Measurements from ENCODE around the gene IDUA. TPM values are rescaled to one million over a fixed set of nuclear protein-coding genes. Genes with fewer than 3 reads are reported as not detected.
A peak's percentile ranks its signal among the peaks of the same experiment; 100 is the strongest.

Gene IDUA
- total RNA-seq, 2 donors from 2014 or later = 8.5 to 23.3 TPM

DNA sequence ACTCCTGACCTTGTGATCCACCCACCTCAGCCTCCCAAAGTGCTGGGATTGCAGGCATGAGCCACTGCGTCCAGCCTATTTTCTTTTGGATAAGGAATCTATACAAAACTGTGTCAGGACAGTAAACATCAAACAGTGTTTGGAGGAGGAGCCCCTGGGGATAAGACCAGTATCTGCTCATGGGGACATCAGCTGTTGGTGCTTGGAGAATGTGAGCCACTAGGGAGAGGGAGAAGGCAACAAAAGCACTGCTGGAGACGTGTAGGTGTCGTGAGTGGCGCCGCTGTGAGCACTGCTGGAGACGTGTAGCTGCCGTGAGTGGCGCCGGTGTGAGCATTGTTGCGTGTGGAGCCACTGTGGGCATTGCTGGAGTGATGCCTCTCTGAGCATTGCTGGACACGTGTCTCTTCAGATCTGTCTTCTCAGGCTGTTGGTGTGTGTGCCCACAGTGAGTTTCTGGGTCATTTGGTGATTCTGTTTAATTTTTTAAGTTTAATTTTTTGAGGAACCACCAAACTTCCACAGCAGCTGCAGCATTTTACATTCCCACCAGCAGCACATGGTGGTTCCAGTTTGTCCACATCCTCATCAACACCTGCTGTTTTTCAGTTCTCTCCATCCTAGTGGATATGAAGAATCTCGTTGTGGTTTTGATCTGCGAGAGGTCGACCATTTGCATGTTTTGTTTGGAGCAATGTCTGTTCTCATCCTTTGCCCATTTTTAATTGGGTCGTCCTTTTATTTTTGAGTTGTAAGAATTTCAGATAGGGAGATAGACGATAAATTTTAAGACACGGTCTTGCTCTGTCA lies 32.4 kb upstream of the IDUA start:
- Mint-ChIP-seq H3K36me3 (no peaks in the 10 kb centered on the region), H3K27ac (peak overlapping the region; percentile 29 to 39), H3K9me3 (no peaks in the 10 kb centered on the region)
- DNase-seq (ENCODE audit: low spot score in 2 of 2) = no peak
- ATAC-seq = no peak

DNA sequence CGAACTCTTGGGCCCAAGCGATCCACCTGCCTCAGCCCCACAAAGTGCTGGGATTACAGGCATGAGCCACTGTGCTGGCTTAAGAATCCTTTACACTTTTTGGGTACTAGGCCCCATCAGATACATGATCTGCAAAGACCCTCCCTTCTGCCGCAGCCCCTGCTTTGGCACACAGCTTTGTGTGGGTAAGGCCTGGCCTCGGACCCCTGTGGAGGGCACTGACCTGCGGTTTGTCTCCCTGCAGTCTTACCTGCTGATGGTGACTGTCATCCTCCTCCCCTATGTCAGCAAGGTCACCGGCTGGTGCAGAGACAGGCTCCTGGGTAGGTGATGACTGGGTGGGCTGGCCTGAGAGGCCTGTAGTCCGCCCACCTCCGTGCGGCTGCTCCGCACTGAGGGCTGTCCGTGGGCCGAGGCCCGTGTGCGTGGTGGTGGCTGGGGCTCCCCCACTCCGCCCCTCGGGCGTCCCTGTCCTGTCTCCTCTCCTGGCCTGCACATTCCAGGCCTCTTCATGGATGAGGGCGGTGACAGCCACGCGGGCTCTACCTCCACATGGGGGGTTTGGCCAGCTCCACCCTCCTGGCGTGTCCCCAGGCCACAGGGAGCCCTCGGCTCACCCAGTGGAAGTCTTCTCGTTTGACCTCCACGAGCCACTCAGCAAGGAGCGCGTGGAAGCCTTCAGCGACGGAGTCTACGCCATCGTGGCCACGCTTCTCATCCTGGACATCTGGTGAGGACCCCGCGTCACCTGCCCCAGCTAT lies 31.5 kb upstream of the IDUA start:
- DNase-seq (ENCODE audit: low spot score in 2 of 2) = no peak
- H3K27ac Mint-ChIP-seq = no peak overlapping the region
- H3K36me3 Mint-ChIP-seq = no peaks in the 10 kb centered on the region
- no peaks in the 10 kb centered on the region for H3K9me3 Mint-ChIP-seq
- ATAC-seq = no peak

DNA sequence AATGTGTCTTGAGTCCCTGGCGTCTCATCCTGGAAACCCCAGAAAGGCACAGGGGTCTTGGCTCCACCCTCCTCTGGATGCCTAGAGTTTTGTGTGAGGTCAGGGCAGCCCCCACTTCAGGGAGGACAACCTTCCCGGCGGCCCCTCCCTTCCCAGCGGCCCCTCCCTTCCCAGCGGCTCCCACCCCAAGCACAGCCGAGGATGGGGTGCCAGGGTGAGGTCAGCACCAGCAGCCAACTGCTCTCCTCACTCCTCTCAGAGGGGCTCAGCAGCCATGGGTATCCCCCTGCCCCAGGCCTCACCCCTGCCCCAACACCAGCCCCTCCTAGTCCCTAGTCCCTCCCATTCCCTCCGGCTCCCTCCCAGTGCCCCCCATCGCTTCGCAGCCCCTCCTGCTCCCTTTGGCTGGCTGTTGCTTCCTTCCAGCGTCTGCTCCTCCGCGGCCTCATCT lies 30.9 kb upstream of the IDUA start:
- Mint-ChIP-seq H3K9me3 (no peaks in the 10 kb centered on the region), H3K36me3 (no peaks in the 10 kb centered on the region), H3K27ac (peak overlapping the region in 1 of 2 donors; percentile 17)
- ATAC-seq (no peak), DNase-seq (ENCODE audit: low spot score in 2 of 2) (no peak)

DNA sequence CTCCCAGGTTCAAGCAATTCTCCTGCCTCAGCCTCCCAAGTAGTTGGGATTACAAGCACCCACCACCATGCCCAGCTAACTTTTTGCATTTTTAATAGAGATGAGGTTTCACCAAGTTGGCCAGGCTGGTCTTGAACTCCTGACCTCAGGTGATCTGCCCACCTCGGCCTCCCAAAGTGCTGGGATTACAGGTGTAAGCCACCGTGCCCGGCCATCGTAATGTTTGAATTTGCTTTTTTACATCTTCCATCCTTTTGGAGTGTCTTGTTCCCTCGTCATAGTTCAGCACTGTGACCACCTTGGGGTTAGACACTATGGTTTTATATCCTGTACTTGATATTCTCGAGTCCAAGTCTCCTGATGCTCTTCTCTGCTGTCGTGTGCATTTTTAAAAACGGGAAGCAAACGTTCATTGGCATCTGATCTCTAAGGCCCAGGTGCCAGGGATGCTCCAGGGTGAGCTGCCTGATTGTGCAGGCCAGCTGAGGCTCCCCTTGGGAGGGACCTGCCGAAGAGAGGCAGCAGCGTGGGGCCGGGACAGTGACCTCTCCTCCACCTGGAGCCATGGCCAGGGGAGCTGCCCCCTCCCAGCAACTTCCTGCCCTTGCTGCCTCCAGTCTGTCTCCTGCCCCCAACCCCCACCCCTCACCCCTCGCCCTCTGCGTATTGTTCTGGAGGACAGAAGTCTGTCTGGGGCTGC lies 30.2 kb upstream of the IDUA start:
- ATAC-seq (no peak), DNase-seq (ENCODE audit: low spot score in 2 of 2) (no peak)
- Mint-ChIP-seq H3K27ac (peak overlapping the region in 1 of 2 donors; percentile 17), H3K36me3 (no peaks in the 10 kb centered on the region), H3K9me3 (no peaks in the 10 kb centered on the region)

DNA sequence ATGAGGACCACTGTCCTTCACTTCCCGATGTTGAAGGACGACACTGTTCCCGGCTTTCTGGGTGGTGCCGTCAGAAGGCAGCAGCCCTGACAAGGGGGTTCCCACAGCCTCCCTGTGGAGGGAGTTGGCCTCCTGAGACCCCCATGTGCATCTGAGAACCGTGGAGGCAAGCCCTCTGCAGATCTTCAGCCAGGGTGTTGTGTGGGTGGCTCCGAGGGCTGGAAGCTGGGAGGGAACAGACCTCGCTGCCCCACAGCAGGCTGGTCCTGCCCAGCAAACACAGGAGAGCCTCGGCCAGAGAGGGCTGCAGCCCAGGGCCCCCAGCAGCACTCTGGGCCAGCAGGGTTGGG lies 29.6 kb upstream of the IDUA start:
- Mint-ChIP-seq H3K36me3 (no peaks in the 10 kb centered on the region), H3K27ac (no peak overlapping the region), H3K9me3 (no peaks in the 10 kb centered on the region)
- ATAC-seq (no peak), DNase-seq (ENCODE audit: low spot score in 2 of 2) (no peak)

DNA sequence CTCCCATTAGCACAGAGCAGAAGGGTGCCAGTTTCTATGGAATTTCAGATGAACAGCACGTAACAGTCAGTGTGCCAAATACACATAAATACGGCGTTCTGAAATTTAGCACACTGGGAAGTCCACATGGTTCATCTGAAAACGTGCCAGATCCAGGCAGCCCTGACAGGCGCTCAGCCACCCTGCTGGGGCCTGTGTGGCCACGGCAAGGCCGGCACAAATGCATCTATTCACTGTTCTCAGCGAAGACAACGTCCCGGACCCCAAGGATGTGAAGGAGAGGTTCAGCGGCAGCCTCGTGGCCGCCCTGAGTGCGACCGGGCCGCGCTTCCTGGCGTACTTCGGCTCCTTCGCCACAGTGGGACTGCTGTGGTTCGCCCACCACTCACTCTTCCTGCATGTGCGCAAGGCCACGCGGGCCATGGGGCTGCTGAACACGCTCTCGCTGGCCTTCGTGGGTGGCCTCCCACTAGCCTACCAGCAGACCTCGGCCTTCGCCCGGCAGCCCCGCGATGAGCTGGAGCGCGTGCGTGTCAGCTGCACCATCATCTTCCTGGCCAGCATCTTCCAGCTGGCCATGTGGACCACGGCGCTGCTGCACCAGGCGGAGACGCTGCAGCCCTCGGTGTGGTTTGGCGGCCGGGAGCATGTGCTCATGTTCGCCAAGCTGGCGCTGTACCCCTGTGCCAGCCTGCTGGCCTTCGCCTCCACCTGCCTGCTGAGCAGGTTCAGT lies 29.1 kb upstream of the IDUA start:
- Mint-ChIP-seq H3K9me3 (no peaks in the 10 kb centered on the region), H3K36me3 (no peaks in the 10 kb centered on the region), H3K27ac (no peak overlapping the region)
- no peak for ATAC-seq
- no peak for DNase-seq (ENCODE audit: low spot score in 2 of 2)

DNA sequence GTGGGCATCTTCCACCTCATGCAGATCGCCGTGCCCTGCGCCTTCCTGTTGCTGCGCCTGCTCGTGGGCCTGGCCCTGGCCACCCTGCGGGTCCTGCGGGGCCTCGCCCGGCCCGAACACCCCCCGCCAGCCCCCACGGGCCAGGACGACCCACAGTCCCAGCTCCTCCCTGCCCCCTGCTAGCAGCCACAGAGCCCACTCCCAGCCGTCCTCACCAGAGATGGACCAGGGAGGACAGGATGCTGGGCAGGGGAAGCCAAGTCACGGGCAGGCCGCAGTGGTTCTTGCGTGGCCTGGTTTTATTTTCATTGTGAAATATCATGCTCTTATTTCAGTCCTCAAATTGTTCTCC lies 28.6 kb upstream of the IDUA start:
- no peak for ATAC-seq
- no peaks in the 10 kb centered on the region for H3K9me3 Mint-ChIP-seq

DNA sequence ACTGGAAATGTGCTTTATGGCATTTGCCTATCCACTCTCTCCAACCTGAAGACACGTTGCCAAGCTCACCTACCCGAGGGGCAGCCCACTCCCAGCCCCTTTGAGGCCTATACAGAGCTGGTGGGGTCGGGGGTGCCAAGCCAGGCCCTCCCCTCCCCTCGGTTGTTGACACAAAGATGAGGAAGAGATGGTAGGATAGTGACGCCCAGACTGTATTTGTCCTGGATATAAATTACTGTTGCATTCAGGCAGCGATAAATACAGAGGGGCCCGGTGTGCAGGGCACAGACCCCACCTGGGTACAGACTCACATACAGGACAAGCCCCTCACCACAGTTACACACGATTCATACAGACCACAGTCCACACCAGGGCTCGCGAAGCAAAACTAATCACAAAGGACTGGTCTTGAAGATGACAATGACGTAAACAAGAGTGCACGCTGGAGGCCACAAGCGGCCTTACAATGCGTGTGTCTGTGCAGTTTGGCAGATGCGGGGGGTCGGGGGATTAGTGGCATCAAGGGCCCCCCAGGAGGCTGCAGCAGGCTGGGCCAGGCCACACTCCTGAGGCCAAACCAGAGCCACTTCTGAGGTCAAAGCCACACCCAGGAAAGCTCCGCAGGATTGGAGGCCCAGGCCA lies 28.0 kb upstream of the IDUA start:
- no peak for ATAC-seq
- Mint-ChIP-seq H3K27ac (no peak overlapping the region), H3K9me3 (no peaks in the 10 kb centered on the region), H3K36me3 (no peaks in the 10 kb centered on the region)
- DNase-seq (ENCODE audit: low spot score in 2 of 2) = no peak

More for the DNA sequence above, 28.6 kb upstream of the IDUA start:
- no peak for DNase-seq (ENCODE audit: low spot score in 2 of 2)
- Mint-ChIP-seq H3K27ac (no peak overlapping the region), H3K36me3 (no peaks in the 10 kb centered on the region)

DNA sequence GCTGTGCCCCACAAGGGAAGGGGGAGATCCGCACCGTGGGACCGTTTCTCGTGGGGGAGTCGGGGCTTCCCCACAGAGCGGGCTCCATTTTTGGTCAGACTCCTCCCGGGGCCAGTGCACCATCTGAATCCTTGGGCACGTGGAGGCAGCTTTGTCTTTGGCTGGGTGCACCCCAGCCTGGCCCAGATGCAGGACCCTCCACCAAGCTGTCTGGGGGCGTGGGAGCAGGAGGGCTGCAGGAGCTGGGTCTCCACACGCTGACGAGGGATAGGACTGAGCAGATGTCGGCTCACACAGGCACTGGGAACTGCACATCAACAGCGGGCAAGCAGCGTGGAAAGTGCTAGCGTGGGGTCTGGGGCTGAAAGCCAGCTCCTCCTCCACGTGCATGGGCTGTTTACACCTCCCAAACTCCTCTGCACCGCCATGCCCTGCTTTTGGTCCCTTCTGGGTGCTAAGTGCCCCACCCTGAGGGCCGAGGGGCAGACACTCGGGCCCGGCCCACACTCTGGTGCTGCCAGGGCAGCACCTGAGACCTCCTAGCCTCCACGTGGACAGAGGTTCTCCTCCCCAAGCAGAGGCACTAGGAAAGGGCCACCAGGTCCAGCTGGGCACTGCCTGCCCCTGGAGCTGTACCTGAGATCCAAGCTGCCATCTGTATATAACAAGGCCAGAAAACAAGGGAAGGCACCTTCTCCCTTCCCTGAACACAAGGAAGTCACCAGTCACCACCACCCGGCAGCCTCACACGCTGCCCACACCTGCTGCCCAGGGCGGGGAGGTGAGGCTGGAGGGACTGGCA lies 27.3 kb upstream of the IDUA start:
- no peak for ATAC-seq
- peak overlapping the region in 1 of 2 donors; percentile 37 for H3K27ac Mint-ChIP-seq
- no peaks in the 10 kb centered on the region for H3K9me3 Mint-ChIP-seq
- no peak for DNase-seq (ENCODE audit: low spot score in 2 of 2)
- no peaks in the 10 kb centered on the region for H3K36me3 Mint-ChIP-seq

DNA sequence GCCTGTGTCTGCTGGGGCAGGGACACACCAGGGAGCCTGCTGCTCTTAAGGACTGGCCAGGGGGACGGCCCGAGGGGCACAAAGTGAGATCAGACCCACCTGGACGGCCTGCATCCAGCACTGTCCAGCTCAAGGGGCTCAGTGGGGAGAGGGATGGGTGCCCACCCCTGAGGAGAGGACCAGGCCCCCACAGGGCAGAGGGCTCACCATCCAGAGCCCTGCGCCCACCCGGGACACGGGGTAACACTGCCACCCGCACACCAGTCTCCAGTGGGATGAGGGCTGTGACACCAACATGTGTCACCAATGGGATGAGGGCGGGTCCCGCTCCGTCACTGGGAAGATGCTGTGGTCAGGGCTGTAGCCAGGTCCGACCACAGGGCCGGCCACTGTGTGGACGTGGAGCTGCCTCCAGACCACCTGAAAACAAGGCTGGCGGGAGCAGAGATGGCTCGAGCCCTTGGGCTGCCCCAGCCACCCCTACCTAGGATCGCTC lies 26.7 kb upstream of the IDUA start:
- Mint-ChIP-seq H3K36me3 (no peaks in the 10 kb centered on the region), H3K9me3 (no peaks in the 10 kb centered on the region), H3K27ac (peak overlapping the region in 1 of 2 donors; percentile 37)
- no peak for ATAC-seq
- DNase-seq (ENCODE audit: low spot score in 2 of 2) = no peak

DNA sequence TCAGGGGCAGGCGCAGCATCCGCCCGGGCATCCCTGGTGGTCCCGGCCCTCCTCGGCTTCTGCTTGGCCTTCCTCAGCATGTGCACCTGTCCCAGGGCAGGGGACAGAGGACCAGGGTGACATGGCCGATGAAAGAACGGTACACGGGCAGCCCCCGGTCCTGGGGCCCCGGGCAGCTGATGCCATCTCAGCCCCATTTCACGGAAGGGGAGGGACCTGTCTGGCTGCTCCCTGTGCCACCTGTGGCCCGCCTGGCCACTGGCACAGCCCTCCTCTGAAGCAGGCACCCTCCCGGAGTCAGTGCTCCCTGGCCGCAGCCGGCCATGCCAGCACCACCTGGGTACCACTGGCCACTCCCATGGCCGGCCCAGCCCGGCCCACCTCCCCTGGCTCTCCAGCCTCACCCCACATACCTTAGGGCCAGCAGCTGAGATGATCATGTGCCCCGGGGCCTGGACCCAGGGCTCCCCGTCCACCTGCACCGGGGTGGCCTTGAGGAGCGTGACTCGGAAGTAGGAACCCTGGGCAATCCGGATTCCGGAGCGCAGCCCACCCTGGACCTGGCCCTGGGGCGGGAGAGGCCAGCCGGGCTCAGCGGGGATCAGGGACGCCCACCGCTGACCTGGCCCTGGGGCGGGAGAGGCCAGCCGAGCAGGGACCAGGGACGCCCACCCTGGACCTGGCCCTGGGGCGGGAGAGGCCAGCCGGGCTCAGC lies 26.1 kb upstream of the IDUA start:
- H3K36me3 Mint-ChIP-seq = no peaks in the 10 kb centered on the region
- H3K27ac Mint-ChIP-seq = no peak overlapping the region
- ATAC-seq (no peak), DNase-seq (ENCODE audit: low spot score in 2 of 2) (no peak)
- H3K9me3 Mint-ChIP-seq = no peaks in the 10 kb centered on the region

DNA sequence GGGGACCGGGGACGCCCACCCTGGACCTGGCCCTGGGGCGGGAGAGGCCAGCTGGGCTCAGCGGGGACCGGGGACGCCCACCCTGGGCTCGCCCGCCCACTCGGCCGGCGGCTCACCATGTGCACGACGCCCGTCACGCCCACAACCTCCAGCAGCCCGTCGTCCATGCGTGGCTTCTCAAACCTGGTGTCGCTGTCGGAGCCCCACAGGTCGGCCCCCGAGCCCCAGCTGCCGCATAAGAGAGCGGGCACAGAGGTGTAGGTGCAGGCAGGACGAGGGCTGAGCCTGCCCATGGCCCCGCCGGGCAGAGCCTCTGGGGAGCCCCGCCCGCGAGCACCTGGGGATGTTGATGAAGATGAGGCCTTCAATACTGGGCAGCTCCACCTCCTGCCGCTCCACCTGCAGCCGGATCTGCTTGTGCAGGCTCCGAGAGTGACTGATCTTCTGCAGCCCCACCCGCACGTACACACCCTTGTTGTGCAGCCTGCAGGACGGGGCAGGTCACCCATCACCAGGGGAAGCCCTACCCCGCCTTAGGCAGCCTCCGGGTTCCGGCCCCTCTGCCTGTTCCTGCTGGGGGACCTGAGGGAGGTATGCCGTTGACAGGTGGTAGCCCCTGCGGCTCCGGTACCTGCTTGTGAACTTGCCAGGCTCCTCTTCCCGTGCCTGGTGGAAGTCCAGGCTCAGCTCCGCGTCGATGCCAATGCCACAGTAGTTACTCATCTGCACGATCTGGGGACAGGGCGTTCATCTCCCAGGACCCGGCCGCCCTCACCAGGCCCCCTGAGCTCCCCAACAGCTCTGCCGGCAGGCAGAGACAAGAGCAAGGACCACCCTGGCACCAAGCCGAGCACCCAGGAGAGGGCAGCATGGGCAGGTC lies 25.3 kb upstream of the IDUA start:
- ATAC-seq (no peak), DNase-seq (ENCODE audit: low spot score in 2 of 2) (no peak)
- Mint-ChIP-seq H3K27ac (no peak overlapping the region), H3K36me3 (no peaks in the 10 kb centered on the region), H3K9me3 (no peaks in the 10 kb centered on the region)

DNA sequence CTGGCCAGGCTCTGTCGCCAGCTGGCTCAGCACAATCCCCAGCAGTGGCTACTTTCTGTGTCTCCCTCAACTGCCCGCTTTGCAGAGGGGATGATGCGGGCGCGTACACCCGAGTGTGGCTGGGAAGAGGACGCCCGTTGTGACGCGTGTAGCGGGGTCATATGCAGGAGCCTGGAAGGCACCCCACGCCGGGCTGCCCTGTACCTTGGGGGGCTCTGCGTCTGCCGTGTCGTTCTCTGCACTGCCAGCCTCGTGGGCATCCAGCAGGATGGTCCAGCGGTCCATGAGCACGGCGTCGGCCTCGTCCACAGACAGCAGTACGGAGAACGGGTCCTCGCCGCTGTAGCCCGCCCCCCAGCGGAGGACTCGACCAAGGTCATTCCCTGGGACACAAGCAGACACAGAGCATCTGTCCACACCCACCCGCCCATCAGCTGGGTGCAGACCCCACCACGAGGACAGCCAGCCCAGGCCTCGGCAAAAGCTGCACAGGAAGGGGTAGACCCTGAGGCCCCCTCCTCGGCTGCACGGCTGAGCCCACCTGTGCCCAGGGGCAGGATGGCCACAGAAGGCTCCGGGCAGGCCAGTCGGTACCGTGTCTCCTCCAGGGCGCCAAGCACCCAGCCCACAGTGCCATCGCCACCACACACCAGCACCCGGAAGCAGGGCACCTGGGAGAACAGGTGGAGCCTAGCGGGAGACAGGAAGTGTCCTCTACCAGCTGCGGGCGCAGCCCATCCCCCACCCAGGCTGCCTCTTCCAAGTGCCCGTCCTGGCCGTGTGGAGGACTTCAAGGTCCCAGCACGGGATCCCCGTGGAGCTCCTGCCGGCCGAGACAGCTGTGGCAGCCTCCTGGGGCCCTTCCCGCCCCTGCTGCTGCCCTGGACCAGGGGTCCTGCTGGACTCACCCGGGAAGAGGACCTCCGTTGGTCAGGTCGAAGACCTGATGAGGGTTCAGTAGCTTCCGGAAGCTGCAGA lies 24.3 kb upstream of the IDUA start:
- Mint-ChIP-seq H3K9me3 (no peaks in the 10 kb centered on the region), H3K36me3 (no peaks in the 10 kb centered on the region), H3K27ac (no peak overlapping the region)
- no peak for ATAC-seq
- no peak for DNase-seq (ENCODE audit: low spot score in 2 of 2)
